Mesenchymal stem cell (in vitro differentiated cells and primary cell): ENCODE results near the gene PDE8A.

Experiments
- DNase-seq: peaks from one replicate; pipeline ENCODE4 v3.0.0-alpha.2; 2013
- H2AFZ ChIP-seq: one replicate; pipeline ENCODE4 v1.6.1; 2013; ENCODE audit warnings: low read depth, mild to moderate bottlenecking, control low read depth, inconsistent platforms, low read length, moderate library complexity
- H2AK5ac ChIP-seq: 2 replicates; pipeline ENCODE4 v1.6.1; 2013; ENCODE audit warnings: low read length, moderate library complexity, mild to moderate bottlenecking, inconsistent platforms; ENCODE audit not compliant: severe bottlenecking
- H2BK120ac ChIP-seq: one replicate; pipeline ENCODE4 v1.6.1; 2013; ENCODE audit warnings: low read depth, mild to moderate bottlenecking, inconsistent platforms, low read length, moderate library complexity
- H2BK12ac ChIP-seq, 2 experiments: one replicate each; pipeline ENCODE4 v1.6.1; 2013; ENCODE audit warnings: inconsistent platforms in 2 of 2, low read length in 2 of 2, mild to moderate bottlenecking in 2 of 2, moderate library complexity in 2 of 2, control low read depth in 1 of 2
- H2BK15ac ChIP-seq: one replicate; pipeline ENCODE4 v1.6.1; 2013; ENCODE audit warnings: mild to moderate bottlenecking, low read depth, inconsistent platforms; ENCODE audit not compliant: poor library complexity, severe bottlenecking
- H2BK5ac ChIP-seq: 2 replicates; pipeline ENCODE4 v1.6.1; 2013; ENCODE audit warnings: low read depth, mild to moderate bottlenecking, low read length, control low read depth, inconsistent platforms; ENCODE audit not compliant: poor library complexity, severe bottlenecking
- H3K14ac ChIP-seq, 2 experiments: one replicate each; pipeline ENCODE4 v1.6.1; 2013; ENCODE audit warnings: inconsistent platforms in 2 of 2, low read length in 2 of 2, control low read depth in 1 of 2, mild to moderate bottlenecking in 1 of 2, moderate library complexity in 1 of 2
- H3K18ac ChIP-seq, 2 experiments: one replicate each; pipeline ENCODE4 v1.6.1; 2013; ENCODE audit warnings: inconsistent platforms in 2 of 2, low read length in 2 of 2, control low read depth in 1 of 2, low read depth in 1 of 2, mild to moderate bottlenecking in 1 of 2
- H3K23ac ChIP-seq, 2 experiments: one replicate each; pipeline ENCODE4 v1.6.1; 2013; ENCODE audit warnings: inconsistent platforms in 2 of 2, low read length in 2 of 2, mild to moderate bottlenecking in 2 of 2, moderate library complexity in 2 of 2, control low read depth in 1 of 2
- H3K27ac ChIP-seq: 2 replicates; pipeline ENCODE4 v1.5.1; 2013; ENCODE audit warnings: mild to moderate bottlenecking, moderate library complexity, low read length, control low read depth, inconsistent platforms; ENCODE audit not compliant: poor library complexity, severe bottlenecking
- H3K27me3 ChIP-seq, 2 experiments: 2 replicates each; pipeline versions ENCODE4 v1.6.1 to v1.7.0; 2013; ENCODE audit warnings: low read length in 2 of 2, mild to moderate bottlenecking in 2 of 2, moderate library complexity in 2 of 2, control low read depth in 1 of 2, inconsistent platforms in 1 of 2; ENCODE audit not compliant: control insufficient read depth in 1 of 2, insufficient read depth in 1 of 2
- H3K36me3 ChIP-seq, 2 experiments: 2 replicates each; pipeline versions ENCODE4 v1.6.1 to v1.7.0; 2013; ENCODE audit warnings: low read length in 2 of 2, control low read depth in 1 of 2, inconsistent platforms in 1 of 2, low read depth in 1 of 2, mild to moderate bottlenecking in 1 of 2; ENCODE audit not compliant: insufficient read depth in 2 of 2, control insufficient read depth in 1 of 2
- H3K4ac ChIP-seq, 2 experiments: one replicate each; pipeline ENCODE4 v1.6.1; 2013; ENCODE audit warnings: inconsistent platforms in 2 of 2, low read length in 2 of 2, mild to moderate bottlenecking in 2 of 2, moderate library complexity in 2 of 2, control low read depth in 1 of 2, low read depth in 1 of 2
- H3K4me1 ChIP-seq: 2 replicates; pipeline ENCODE4 v1.6.1; 2013; ENCODE audit warnings: low read depth, low read length, control low read depth; ENCODE audit not compliant: control insufficient read depth, insufficient read depth
- H3K4me2 ChIP-seq: 2 replicates; pipeline ENCODE4 v1.6.1; 2013; ENCODE audit warnings: low read length, mild to moderate bottlenecking, inconsistent platforms; ENCODE audit not compliant: poor library complexity, severe bottlenecking
- H3K4me3 ChIP-seq, 2 experiments: 2 replicates each; pipeline versions ENCODE4 v1.5.1 to v1.7.0; 2013; ENCODE audit warnings: low read length in 2 of 2, mild to moderate bottlenecking in 2 of 2, control low read depth in 1 of 2, low read depth in 1 of 2; ENCODE audit not compliant: insufficient read depth in 1 of 2
- H3K79me1 ChIP-seq: replicated peaks from 2 replicates; pipeline ENCODE4 v1.6.1; 2013; ENCODE audit warnings: mild to moderate bottlenecking, control low read depth, low read length, inconsistent platforms; ENCODE audit not compliant: poor library complexity, severe bottlenecking
- H3K9ac ChIP-seq: 2 replicates; pipeline ENCODE4 v1.7.0; 2013; ENCODE audit warnings: mild to moderate bottlenecking, low read length, moderate library complexity
- H3K9me3 ChIP-seq: 2 replicates; pipeline ENCODE4 v1.7.0; 2013; ENCODE audit warnings: mild to moderate bottlenecking, low read length; ENCODE audit not compliant: control insufficient read depth
- H4K8ac ChIP-seq: one replicate; pipeline ENCODE4 v1.6.1; 2013; ENCODE audit warnings: inconsistent platforms, mild to moderate bottlenecking, low read length, moderate library complexity
- H4K91ac ChIP-seq: one replicate; pipeline ENCODE4 v1.6.1; 2013; ENCODE audit warnings: mild to moderate bottlenecking, low read length, inconsistent platforms
- WGBS: methylation state at CpG from one replicate; pipeline ENCODE4 v1.1.7; 2013; ENCODE audit warnings: mixed read lengths; 5-methylcytosine and 5-hydroxymethylcytosine counted together

Gene PDE8A

GRCh38 chr15:85137489-85138168 is 156.0 kb downstream of the PDE8A start:
- Histone ChIP-seq H2AFZ (no peak overlapping the region), H3K27ac (no peak overlapping the region), H3K4me3 (no peak overlapping the region), H3K9me3 (peaks cover 5% of the 10 kb centered on the region), H3K9ac (no peak overlapping the region), H2BK5ac (no peak overlapping the region), H3K4ac (no peak overlapping the region), H3K23ac (no peak overlapping the region), H4K8ac (no peak overlapping the region), H3K18ac (no peak overlapping the region), H3K4me1 (no peaks in the 10 kb centered on the region), H2BK120ac (no peak overlapping the region), H2BK15ac (no peak overlapping the region), H3K27me3 (no peaks in the 10 kb centered on the region), H3K79me1 (peaks cover 2% of the 10 kb centered on the region), H2BK12ac (no peak overlapping the region), H3K36me3 (peaks cover 33 to 60% of the 10 kb centered on the region in 2 experiments), H4K91ac (no peak overlapping the region), H3K14ac (peak overlapping the region in 1 of 2 experiments; percentile 36), H2AK5ac (no peak overlapping the region), H3K4me2 (no peak overlapping the region)
- 29% methylated on average over 11 of the region's 11 CpGs for WGBS
- DNase-seq, result peak; percentile 36

- Histone ChIP-seq H3K4ac (no peak overlapping the region), H3K9me3 (no peaks in the 10 kb centered on the region), H4K8ac (no peak overlapping the region), H2AK5ac (no peak overlapping the region), H3K18ac (no peak overlapping the region), H3K27ac (no peak overlapping the region), H3K4me2 (no peak overlapping the region), H4K91ac (no peak overlapping the region), H3K9ac (no peak overlapping the region), H2BK120ac (no peak overlapping the region), H3K79me1 (peaks cover 2% of the 10 kb centered on the region), H3K4me3 (no peak overlapping the region), H3K23ac (no peak overlapping the region), H2BK12ac (no peak overlapping the region), H3K36me3 (peaks cover 25 to 47% of the 10 kb centered on the region in 2 experiments), H3K4me1 (no peaks in the 10 kb centered on the region), H3K27me3 (no peaks in the 10 kb centered on the region), H2BK5ac (no peak overlapping the region), H2BK15ac (no peak overlapping the region), H3K14ac (no peak overlapping the region), H2AFZ (no peak overlapping the region)
- no peak for DNase-seq
- WGBS, result 76% methylated on average over 1 of the region's 2 CpGs
Observed at GRCh38 chr15:85139391-85139790, 157.7 kb downstream of the PDE8A start.

- Histone ChIP-seq H3K9ac (no peak overlapping the region), H3K23ac (no peak overlapping the region), H3K79me1 (no peaks in the 10 kb centered on the region), H2BK5ac (no peak overlapping the region), H3K36me3 (peaks cover 11 to 29% of the 10 kb centered on the region in 2 experiments), H2BK12ac (no peak overlapping the region), H2AK5ac (no peak overlapping the region), H3K4me1 (no peaks in the 10 kb centered on the region), H2BK120ac (no peak overlapping the region), H2AFZ (no peak overlapping the region), H3K27me3 (no peaks in the 10 kb centered on the region), H3K4me2 (no peak overlapping the region), H3K14ac (no peak overlapping the region), H4K8ac (no peak overlapping the region), H3K9me3 (no peaks in the 10 kb centered on the region), H3K27ac (no peak overlapping the region), H2BK15ac (no peak overlapping the region), H3K4me3 (no peak overlapping the region), H3K18ac (no peak overlapping the region), H3K4ac (no peak overlapping the region), H4K91ac (no peak overlapping the region)
- peak; percentile 13 for DNase-seq
- WGBS, result 81% methylated on average over 2 of the region's 2 CpGs
Observed at GRCh38 chr15:85141726-85142125, 160.1 kb downstream of the PDE8A start.

- no peak overlapping the region for H2BK15ac ChIP-seq
- no peak overlapping the region for H3K4me3 ChIP-seq
- no peaks in the 10 kb centered on the region for H3K9me3 ChIP-seq
- no peaks in the 10 kb centered on the region for H3K27me3 ChIP-seq
- no peak overlapping the region for H3K18ac ChIP-seq
- H3K36me3 ChIP-seq, result peaks cover 7 to 24% of the 10 kb centered on the region in 2 experiments
- no peak overlapping the region for H2AK5ac ChIP-seq
- no peak overlapping the region for H4K8ac ChIP-seq
- no peak overlapping the region for H2BK5ac ChIP-seq
- H3K14ac ChIP-seq, result no peak overlapping the region
- H3K27ac ChIP-seq, result no peak overlapping the region
- WGBS, result 34% methylated on average over 2 of the region's 2 CpGs
- H3K4me2 ChIP-seq, result no peak overlapping the region
- H3K4me1 ChIP-seq, result no peaks in the 10 kb centered on the region
- H3K23ac ChIP-seq, result no peak overlapping the region
- no peak overlapping the region for H2AFZ ChIP-seq
- H3K9ac ChIP-seq, result no peak overlapping the region
- H2BK12ac ChIP-seq, result no peak overlapping the region
- no peak overlapping the region for H3K4ac ChIP-seq
- DNase-seq, result peak; percentile 43
- H3K79me1 ChIP-seq, result no peaks in the 10 kb centered on the region
- no peak overlapping the region for H2BK120ac ChIP-seq
- no peak overlapping the region for H4K91ac ChIP-seq
Observed at GRCh38 chr15:85142312-85142711, 160.7 kb downstream of the PDE8A start.
